Fibroblast of lung (primary cell): ENCODE measurements around the gene FUCA2. TPM values are rescaled to one million over a fixed set of nuclear protein-coding genes. Genes with fewer than 3 reads are reported as not detected.

Experiments used
- DNase-seq, 2 donors: peaks; one replicate each; pipeline versions ENCODE4 v3.0.0 to v3.0.0-alpha.2; 2010; ENCODE audit warnings: low read depth in 2 of 2
- H2AFZ ChIP-seq: 2 replicates; pipeline ENCODE4 v1.5.1; 2012; ENCODE audit warnings: low read length, control low read depth, inconsistent platforms
- H3K27ac ChIP-seq: 2 replicates; pipeline ENCODE4 v1.5.1; 2011; ENCODE audit warnings: low read length, control low read depth; ENCODE audit not compliant: insufficient read depth
- H3K27me3 ChIP-seq: 2 replicates; pipeline ENCODE4 v1.5.1; 2011; ENCODE audit warnings: mild to moderate bottlenecking, low read length; ENCODE audit not compliant: control insufficient read depth, insufficient read depth
- H3K36me3 ChIP-seq: 2 replicates; pipeline ENCODE4 v1.5.1; 2011; ENCODE audit warnings: low read length; ENCODE audit not compliant: control insufficient read depth, insufficient read depth
- H3K4me1 ChIP-seq: 2 replicates; pipeline ENCODE4 v1.5.1; 2011; ENCODE audit warnings: low read length; ENCODE audit not compliant: control insufficient read depth, insufficient read depth; ENCODE audit errors: extremely low read depth
- H3K4me2 ChIP-seq: 2 replicates; pipeline ENCODE4 v1.5.1; 2011; ENCODE audit warnings: low read length, control low read depth; ENCODE audit not compliant: insufficient read depth; ENCODE audit errors: extremely low read depth
- H3K4me3 ChIP-seq, 4 experiments: fragments of 200-600 bp in 1 of 4; sonication (generic) in 1 of 4; replicated peaks in 1 of 4; 2 replicates each; pipeline ENCODE4 v1.5.1; 2011 to 2016; ENCODE audit warnings: low read length in 4 of 4, low read depth in 3 of 4, mild to moderate bottlenecking in 3 of 4, control low read depth in 2 of 4, inconsistent platforms in 1 of 4, mixed read lengths in 1 of 4; ENCODE audit not compliant: insufficient read depth in 1 of 4; ENCODE audit errors: control extremely low read depth in 1 of 4
- H3K79me2 ChIP-seq: 2 replicates; pipeline ENCODE4 v1.5.1; 2012; ENCODE audit warnings: mild to moderate bottlenecking, low read length, inconsistent platforms; ENCODE audit not compliant: control insufficient read depth, insufficient read depth
- H3K9ac ChIP-seq: 2 replicates; pipeline ENCODE4 v1.5.1; 2011; ENCODE audit warnings: mild to moderate bottlenecking, low read length, control low read depth; ENCODE audit not compliant: insufficient read depth
- H3K9me3 ChIP-seq: 2 replicates; pipeline ENCODE4 v1.5.1; 2012; ENCODE audit warnings: low read depth, low read length; ENCODE audit not compliant: control insufficient read depth, insufficient read depth
- H4K20me1 ChIP-seq: 2 replicates; pipeline ENCODE4 v1.5.1; 2011; ENCODE audit warnings: low read length; ENCODE audit not compliant: control insufficient read depth, insufficient read depth; ENCODE audit errors: extremely low read depth
- EZH2 ChIP-seq: IDR thresholded peaks from 2 replicates; pipeline ENCODE4 v1.5.1; 2012; ENCODE audit warnings: low read length, control low read depth, mild to moderate bottlenecking; ENCODE audit errors: missing control alignments
- polyA plus RNA-seq, 2 donors: library from polyadenylated mRNA; depleted of rRNA in 1 of 2; stranded (reverse) in 1 of 2; unstranded in 1 of 2; fragments of >200 nt; gene quantifications; 2 replicates each; pipeline ENCODE4 v1.2.1, GENCODE V29; 2011 to 2012; ENCODE audit warnings: missing spikeins in 1 of 2
- total RNA-seq: library from RNA; depleted of rRNA; stranded (reverse); fragments of >200 nt; gene quantifications from 2 replicates; pipeline ENCODE4 v1.2.1, GENCODE V29; 2014
- TF ChIP-seq, protein P1 (sequence below), 2 donors: IDR thresholded peaks in 1 of 2; conservative IDR thresholded peaks in 1 of 2; 1 replicate in 1 of 2; 2 replicates in 1 of 2; pipeline ENCODE4 v1.5.1; 2011 to 2012; ENCODE audit warnings: low read length in 2 of 2, control low read depth in 1 of 2, inconsistent platforms in 1 of 2, low read depth in 1 of 2, mild to moderate bottlenecking in 1 of 2

Gene FUCA2
- total and polyA plus RNA-seq, 2 donors (not counting 1 experiment from before 2014, with no cell fraction given), result 60.8 to 107 TPM

DNA sequence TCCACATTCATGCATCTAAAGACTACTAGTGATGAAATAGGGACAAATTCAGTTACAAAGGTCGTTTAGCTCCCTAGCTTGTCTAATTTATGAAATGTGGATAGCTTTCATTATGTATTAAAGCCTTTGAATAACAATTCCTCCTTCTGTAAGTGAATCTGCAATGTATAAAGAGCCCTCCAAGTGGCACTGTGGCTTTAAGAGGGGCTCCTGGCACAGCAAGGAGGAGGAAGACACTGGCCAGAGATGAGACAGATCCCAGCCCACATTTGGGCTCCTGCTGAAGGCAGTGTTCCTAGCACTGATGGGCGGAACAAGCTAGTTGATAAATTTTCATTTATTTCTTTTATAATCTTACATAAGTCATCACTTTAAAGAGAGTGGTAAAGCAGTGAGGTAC, 17.6 kb upstream of the FUCA2 start:
- Histone ChIP-seq H3K27ac (no peak overlapping the region), H3K4me2 (no peak overlapping the region), H3K4me3 (no peak overlapping the region), H4K20me1 (no peaks in the 10 kb centered on the region), H3K9ac (no peak overlapping the region), H3K9me3 (no peaks in the 10 kb centered on the region), H3K36me3 (no peaks in the 10 kb centered on the region), H3K27me3 (no peaks in the 10 kb centered on the region), H3K4me1 (no peaks in the 10 kb centered on the region), H3K79me2 (no peaks in the 10 kb centered on the region), H2AFZ (no peak overlapping the region)
- TF ChIP-seq EZH2, result no peak
- TF ChIP-seq, protein P1, sequence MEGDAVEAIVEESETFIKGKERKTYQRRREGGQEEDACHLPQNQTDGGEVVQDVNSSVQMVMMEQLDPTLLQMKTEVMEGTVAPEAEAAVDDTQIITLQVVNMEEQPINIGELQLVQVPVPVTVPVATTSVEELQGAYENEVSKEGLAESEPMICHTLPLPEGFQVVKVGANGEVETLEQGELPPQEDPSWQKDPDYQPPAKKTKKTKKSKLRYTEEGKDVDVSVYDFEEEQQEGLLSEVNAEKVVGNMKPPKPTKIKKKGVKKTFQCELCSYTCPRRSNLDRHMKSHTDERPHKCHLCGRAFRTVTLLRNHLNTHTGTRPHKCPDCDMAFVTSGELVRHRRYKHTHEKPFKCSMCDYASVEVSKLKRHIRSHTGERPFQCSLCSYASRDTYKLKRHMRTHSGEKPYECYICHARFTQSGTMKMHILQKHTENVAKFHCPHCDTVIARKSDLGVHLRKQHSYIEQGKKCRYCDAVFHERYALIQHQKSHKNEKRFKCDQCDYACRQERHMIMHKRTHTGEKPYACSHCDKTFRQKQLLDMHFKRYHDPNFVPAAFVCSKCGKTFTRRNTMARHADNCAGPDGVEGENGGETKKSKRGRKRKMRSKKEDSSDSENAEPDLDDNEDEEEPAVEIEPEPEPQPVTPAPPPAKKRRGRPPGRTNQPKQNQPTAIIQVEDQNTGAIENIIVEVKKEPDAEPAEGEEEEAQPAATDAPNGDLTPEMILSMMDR (conservative IDR thresholded peaks at IDR 0.05 in 1 of 2, IDR thresholded peaks at IDR 0.05 in 1 of 2; ENCODE audit: low read depth in 1 of 2, low read length in 2 of 2), result no peak
- no peak for DNase-seq

DNA sequence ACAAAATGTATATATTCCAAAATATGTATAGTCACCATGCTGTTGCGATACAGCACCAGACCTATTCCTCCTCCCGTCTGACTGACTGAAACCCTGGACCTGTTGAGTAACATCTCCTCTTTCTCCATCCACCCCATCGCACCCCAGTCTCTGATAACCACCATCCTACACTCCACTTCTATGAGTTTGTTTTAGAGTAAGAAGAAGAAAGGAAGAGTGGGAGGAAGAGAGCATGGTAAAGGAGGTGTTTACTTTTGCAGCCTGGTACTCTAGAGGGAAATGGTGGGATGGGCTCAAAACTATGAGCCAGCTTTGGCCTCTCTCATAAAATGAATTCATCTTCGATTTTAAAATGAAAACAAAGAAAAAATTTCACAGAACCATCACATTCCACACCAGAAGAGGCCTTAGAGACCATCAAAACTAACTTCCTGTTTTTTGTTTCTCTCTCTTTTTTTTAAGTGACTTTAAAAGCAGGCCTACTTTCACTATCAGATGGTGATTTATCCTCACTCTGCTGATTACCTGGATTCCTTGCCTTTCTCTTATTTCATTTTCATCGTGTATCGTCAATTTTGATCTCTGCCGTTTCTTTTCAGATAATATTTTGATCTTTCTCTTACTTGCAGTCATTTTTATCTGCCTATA, 16.8 kb upstream of the FUCA2 start:
- no peak overlapping the region for H3K4me2 ChIP-seq
- no peaks in the 10 kb centered on the region for H3K9me3 ChIP-seq
- no peaks in the 10 kb centered on the region for H3K27me3 ChIP-seq
- H2AFZ ChIP-seq, result peak overlapping the region; percentile 9
- H4K20me1 ChIP-seq, result no peaks in the 10 kb centered on the region
- H3K4me3 ChIP-seq, result no peak overlapping the region
- no peak overlapping the region for H3K9ac ChIP-seq
- H3K4me1 ChIP-seq, result no peaks in the 10 kb centered on the region
- TF ChIP-seq, protein P1 (conservative IDR thresholded peaks at IDR 0.05 in 1 of 2, IDR thresholded peaks at IDR 0.05 in 1 of 2; ENCODE audit: low read depth in 1 of 2, low read length in 2 of 2), result no peak
- no peak for TF ChIP-seq EZH2
- H3K79me2 ChIP-seq, result no peaks in the 10 kb centered on the region
- no peak for DNase-seq
- no peaks in the 10 kb centered on the region for H3K36me3 ChIP-seq
- H3K27ac ChIP-seq, result no peak overlapping the region

DNA sequence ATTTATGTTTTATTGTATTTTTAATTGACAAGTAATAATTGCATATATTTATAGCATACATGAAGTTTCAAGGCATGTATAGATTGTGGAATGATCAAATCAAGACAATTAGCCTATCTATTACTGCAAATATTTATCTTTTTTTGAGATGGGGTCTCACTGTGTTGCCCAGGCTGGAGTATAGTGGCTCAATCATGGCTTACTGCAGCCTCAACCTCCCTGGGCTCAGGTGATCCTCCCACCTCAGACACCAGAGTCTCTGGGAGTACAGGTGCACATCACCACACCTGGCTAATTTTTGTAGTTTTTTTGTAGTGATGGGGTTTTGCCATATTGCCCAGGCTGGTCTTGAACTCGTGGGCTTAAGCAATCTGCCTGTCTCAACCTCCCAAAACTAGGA, 16.2 kb upstream of the FUCA2 start:
- H3K79me2 ChIP-seq, result no peaks in the 10 kb centered on the region
- H3K27ac ChIP-seq, result no peak overlapping the region
- H4K20me1 ChIP-seq, result no peaks in the 10 kb centered on the region
- no peak overlapping the region for H3K4me2 ChIP-seq
- no peak overlapping the region for H2AFZ ChIP-seq
- H3K9me3 ChIP-seq, result no peaks in the 10 kb centered on the region
- no peak overlapping the region for H3K4me3 ChIP-seq
- DNase-seq, result no peak
- H3K36me3 ChIP-seq, result no peaks in the 10 kb centered on the region
- no peaks in the 10 kb centered on the region for H3K4me1 ChIP-seq
- H3K27me3 ChIP-seq, result no peaks in the 10 kb centered on the region
- no peak for TF ChIP-seq EZH2
- TF ChIP-seq, protein P1 (conservative IDR thresholded peaks at IDR 0.05 in 1 of 2, IDR thresholded peaks at IDR 0.05 in 1 of 2; ENCODE audit: low read depth in 1 of 2, low read length in 2 of 2), result no peak
- H3K9ac ChIP-seq, result no peak overlapping the region
